Kidney (tissue), 14 donors: ENCODE measurements around the gene ADGRD1. TPM values are rescaled to one million over a fixed set of nuclear protein-coding genes. Genes with fewer than 3 reads are reported as not detected.

ENCODE experiments used
- DNase-seq, 5 donors: peaks; one replicate each; pipeline ENCODE4 v3.0.0-alpha.2; 2013 to 2020
- FAIRE-seq: peaks from 2 replicates; lab custom pipeline; 2012; peaks lifted over from hg19 to GRCh38; lab: Jason Lieb, UNC
- H3K27ac ChIP-seq, 2 donors: one replicate each; pipeline ENCODE4 v1.7.0; 2013; ENCODE audit warnings: low read depth in 2 of 2, low read length in 2 of 2, inconsistent platforms in 1 of 2
- H3K27me3 ChIP-seq: one replicate; pipeline ENCODE4 v1.7.1; 2013; ENCODE audit warnings: low read length, inconsistent platforms; ENCODE audit not compliant: control insufficient read depth, insufficient read depth
- H3K36me3 ChIP-seq, 3 donors: one replicate each; pipeline versions ENCODE4 v1.7.0 to v1.7.1; 2013; ENCODE audit warnings: low read length in 3 of 3, control low read depth in 1 of 3, inconsistent platforms in 1 of 3; ENCODE audit not compliant: insufficient read depth in 3 of 3, control insufficient read depth in 2 of 3
- H3K4me1 ChIP-seq, 3 donors: one replicate each; pipeline versions ENCODE4 v1.7.0 to v1.7.1; 2013; ENCODE audit warnings: low read length in 3 of 3, inconsistent platforms in 1 of 3, low read depth in 1 of 3; ENCODE audit not compliant: control insufficient read depth in 2 of 3, insufficient read depth in 2 of 3
- H3K4me3 ChIP-seq, 3 donors: one replicate each; pipeline versions ENCODE4 v1.7.0 to v1.8.1; 2013; ENCODE audit warnings: low read length in 3 of 3, control low read depth in 1 of 3, inconsistent platforms in 1 of 3
- H3K9ac ChIP-seq, 3 donors: one replicate each; pipeline versions ENCODE4 v1.7.0 to v1.7.1; 2013; ENCODE audit warnings: low read length in 3 of 3, control low read depth in 1 of 3, inconsistent platforms in 1 of 3
- H3K9me3 ChIP-seq, 3 donors: one replicate each; pipeline versions ENCODE4 v1.7.0 to v1.7.1; 2013; ENCODE audit warnings: low read length in 3 of 3, control low read depth in 1 of 3, inconsistent platforms in 1 of 3; ENCODE audit not compliant: control insufficient read depth in 2 of 3, insufficient read depth in 1 of 3
- intact Hi-C: fragments of 100-400 bp; cut with DNase I; formaldehyde crosslinking; loops from one replicate; pipeline ENCODE4 v1.11.1; 2022
- polyA plus RNA-seq: library from polyadenylated mRNA; stranded (reverse); fragments of 350-450 nt; fragmentation: Illumina TruSeq; extraction: RNeasy Lipid Tissue Mini Kit (QIAGEN cat#74804); gene quantifications from one replicate; pipeline ENCODE4 v1.2.3, GENCODE V29; 2014; ENCODE audit warnings: low read depth, low replicate concordance; ENCODE audit not compliant: insufficient read depth
- total RNA-seq: library from RNA; stranded (reverse); fragmentation: NEBNext Ultra II Directional; extraction: Animal tissue kit (Norgen Biotek cat#: 25700); gene quantifications from one replicate; pipeline ENCODE4 v1.2.1, GENCODE V29; 2021
- TF ChIP-seq, protein P1 (sequence below): IDR thresholded peaks from 3 replicates; pipeline ENCODE4 v1.5.1; 2012; ENCODE audit warnings: mild to moderate bottlenecking, moderate library complexity, borderline replicate concordance; ENCODE audit not compliant: insufficient read depth; ENCODE audit errors: extremely low read depth
- donor health status: control.
- donor health status: control.
- donor health status: control.
- donor health status: control.
- donor health status: control.
- donor health status: DM: yes; HTN: yes; CAD: no.
- donor health status: Normal renal cell carcinoma (clear cell type).

Gene ADGRD1
- total and polyA plus RNA-seq, 2 donors from 2014 or later = 1.7 to 6.7 TPM

DNA sequence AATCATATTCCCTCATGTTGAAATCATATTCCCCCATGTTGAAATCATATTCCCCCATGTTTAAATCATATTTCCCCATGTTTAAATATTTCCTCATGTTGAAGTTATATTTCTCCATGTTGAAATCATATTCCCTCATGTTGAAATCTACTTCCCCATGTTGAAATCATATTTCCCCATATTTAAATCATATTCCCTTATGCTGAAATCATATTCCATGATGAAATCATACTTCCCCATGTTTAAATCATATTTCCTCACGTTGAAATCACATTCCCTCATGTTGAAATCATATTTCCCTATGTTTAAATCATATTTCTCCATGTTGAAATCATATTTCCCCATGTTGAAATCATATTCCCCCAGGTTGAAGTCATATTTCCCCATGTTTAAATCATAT is 34.6 kb upstream of the ADGRD1 start:
- Histone ChIP-seq H3K4me1 (peaks cover 0 to 4% (median 0%) of the 10 kb centered on the region in 3 donors), H3K27me3 (no peaks in the 10 kb centered on the region), H3K9me3 (no peaks in the 10 kb centered on the region), H3K9ac (no peak overlapping the region), H3K27ac (no peak overlapping the region), H3K36me3 (no peaks in the 10 kb centered on the region), H3K4me3 (no peak overlapping the region)
- TF ChIP-seq, protein P1, sequence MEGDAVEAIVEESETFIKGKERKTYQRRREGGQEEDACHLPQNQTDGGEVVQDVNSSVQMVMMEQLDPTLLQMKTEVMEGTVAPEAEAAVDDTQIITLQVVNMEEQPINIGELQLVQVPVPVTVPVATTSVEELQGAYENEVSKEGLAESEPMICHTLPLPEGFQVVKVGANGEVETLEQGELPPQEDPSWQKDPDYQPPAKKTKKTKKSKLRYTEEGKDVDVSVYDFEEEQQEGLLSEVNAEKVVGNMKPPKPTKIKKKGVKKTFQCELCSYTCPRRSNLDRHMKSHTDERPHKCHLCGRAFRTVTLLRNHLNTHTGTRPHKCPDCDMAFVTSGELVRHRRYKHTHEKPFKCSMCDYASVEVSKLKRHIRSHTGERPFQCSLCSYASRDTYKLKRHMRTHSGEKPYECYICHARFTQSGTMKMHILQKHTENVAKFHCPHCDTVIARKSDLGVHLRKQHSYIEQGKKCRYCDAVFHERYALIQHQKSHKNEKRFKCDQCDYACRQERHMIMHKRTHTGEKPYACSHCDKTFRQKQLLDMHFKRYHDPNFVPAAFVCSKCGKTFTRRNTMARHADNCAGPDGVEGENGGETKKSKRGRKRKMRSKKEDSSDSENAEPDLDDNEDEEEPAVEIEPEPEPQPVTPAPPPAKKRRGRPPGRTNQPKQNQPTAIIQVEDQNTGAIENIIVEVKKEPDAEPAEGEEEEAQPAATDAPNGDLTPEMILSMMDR = no peak
- intact Hi-C loops = no loop called here
- DNase-seq (no peak), FAIRE-seq (no peak)

DNA sequence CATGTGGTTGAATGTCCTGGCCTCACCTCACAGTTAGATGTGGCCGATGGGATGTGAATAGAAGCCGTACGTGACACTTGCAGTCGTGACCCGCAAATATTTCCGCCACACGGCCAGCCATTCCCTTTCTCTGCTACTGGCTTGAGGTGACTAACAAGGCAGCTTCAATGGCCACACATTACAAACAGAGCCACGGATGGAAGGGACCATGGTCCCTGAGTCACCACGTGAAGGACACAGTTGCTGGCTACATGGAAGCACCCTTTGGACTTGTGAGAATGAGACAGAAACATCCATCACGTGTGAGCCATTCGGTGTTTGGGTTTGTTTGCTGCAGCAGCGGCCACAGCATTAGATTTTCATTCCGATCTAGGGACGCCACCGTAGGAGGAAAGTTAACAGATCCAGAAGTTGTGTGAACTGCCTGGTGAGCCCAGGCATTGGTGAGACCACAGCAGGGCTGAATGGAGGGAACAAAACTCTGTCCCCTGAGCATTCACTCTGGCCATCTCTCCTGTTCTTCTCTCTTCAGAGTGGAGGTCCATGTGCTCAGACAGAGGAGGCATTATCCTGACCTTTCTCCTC is 33.5 kb upstream of the ADGRD1 start:
- intact Hi-C loops = no loop called here
- Histone ChIP-seq H3K9me3 (no peaks in the 10 kb centered on the region), H3K27ac (no peak overlapping the region), H3K4me1 (peaks cover 0 to 4% (median 0%) of the 10 kb centered on the region in 3 donors), H3K9ac (no peak overlapping the region), H3K36me3 (no peaks in the 10 kb centered on the region), H3K4me3 (no peak overlapping the region), H3K27me3 (no peaks in the 10 kb centered on the region)
- no peak for FAIRE-seq
- DNase-seq = no peak
- TF ChIP-seq, protein P1 = no peak

DNA sequence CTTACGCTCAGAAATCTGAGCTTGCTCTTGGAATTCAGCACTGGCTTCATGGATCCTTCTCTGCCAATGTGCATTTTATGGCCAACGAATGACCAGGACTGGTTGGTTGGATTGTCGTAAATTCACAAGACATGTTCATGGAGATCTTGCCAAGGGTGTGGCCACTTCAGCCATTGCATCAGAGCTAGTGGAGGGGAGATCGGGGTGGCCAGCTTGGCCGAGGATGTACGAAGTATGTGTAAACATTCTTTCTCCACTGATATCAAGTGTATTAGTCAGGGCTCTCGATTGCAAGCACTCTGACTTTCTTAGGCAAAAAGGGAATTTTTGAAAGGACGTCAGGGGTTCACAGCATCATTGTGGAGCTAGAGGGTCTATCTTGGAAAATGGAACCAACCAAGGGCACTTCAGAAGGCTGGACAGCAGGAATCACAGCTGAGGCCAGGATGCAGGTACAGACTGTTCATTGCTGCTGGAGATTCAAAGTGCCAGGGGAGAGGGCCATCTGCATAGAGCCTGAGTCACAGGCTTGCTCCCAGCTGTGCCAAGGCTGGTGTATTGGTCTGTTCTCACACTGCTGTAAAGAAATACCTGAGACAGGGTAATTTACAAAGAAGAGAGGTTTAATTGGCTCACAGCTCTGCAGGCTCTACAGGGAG is 32.9 kb upstream of the ADGRD1 start:
- intact Hi-C loops = no loop called here
- FAIRE-seq = no peak
- H3K4me1 ChIP-seq = peaks cover 0 to 4% (median 0%) of the 10 kb centered on the region in 3 donors
- H3K36me3 ChIP-seq = no peaks in the 10 kb centered on the region
- H3K9me3 ChIP-seq = no peaks in the 10 kb centered on the region
- H3K9ac ChIP-seq = no peak overlapping the region
- no peak overlapping the region for H3K4me3 ChIP-seq
- peak in 1 of 5 donors; percentile 32 for DNase-seq
- H3K27ac ChIP-seq = no peak overlapping the region
- H3K27me3 ChIP-seq = no peaks in the 10 kb centered on the region
- TF ChIP-seq, protein P1 = no peak
